ENCODE measurements around the gene APOM.

The APOM gene

GRCh38 chr6:31655349-31656237 is at the start of gene APOM:
APOM (plus strand) TSS chr6:31655894; CDS start chr6:31655967, 73 bp downstream.
- Histone ChIP-seq H3K36me3 (peaks cover 27% of the 10 kb centered on the region), H3K4me1 (ENCODE audit: control insufficient read depth in 1 of 2, insufficient read depth in 1 of 2, low read depth in 1 of 2, low read length in 1 of 2) (peaks cover 62 to 65% of the 10 kb centered on the region in 2 experiments), H3K9me3 (no peaks in the 10 kb centered on the region), H3K27me3 (no peaks in the 10 kb centered on the region), H3K4me3 (ENCODE audit: low read depth in 1 of 2, low read length in 1 of 2) (no peak within 1 kb of the TSS), H3K27ac (peak within 1 kb of the TSS; percentile 27)
- no peak for TF ChIP-seq CTCF (IDR thresholded peaks at IDR 0.05)

- Histone ChIP-seq H3K4me1 (ENCODE audit: control insufficient read depth in 1 of 2, insufficient read depth in 1 of 2, low read depth in 1 of 2, low read length in 1 of 2) (peaks cover 0 to 6% of the 10 kb centered on the region in 2 experiments), H3K4me3 (ENCODE audit: low read depth in 1 of 2, low read length in 1 of 2) (no peak overlapping the region), H3K27me3 (no peaks in the 10 kb centered on the region), H3K9me3 (no peaks in the 10 kb centered on the region), H3K36me3 (no peaks in the 10 kb centered on the region), H3K27ac (no peak overlapping the region)
- no peak for TF ChIP-seq CTCF (IDR thresholded peaks at IDR 0.05)
Observed at GRCh38 chr6:31607317-31607716, 48.4 kb upstream of the APOM start.

GRCh38 chr6:31609519-31610406 is 45.9 kb upstream of the APOM start:
- no peak for TF ChIP-seq CTCF (IDR thresholded peaks at IDR 0.05)
- H3K27me3 ChIP-seq: no peaks in the 10 kb centered on the region
- no peaks in the 10 kb centered on the region for H3K36me3 ChIP-seq
- no peaks in the 10 kb centered on the region for H3K9me3 ChIP-seq
- H3K27ac ChIP-seq: no peak overlapping the region
- peaks cover 16 to 22% of the 10 kb centered on the region in 2 experiments for H3K4me1 ChIP-seq (ENCODE audit: control insufficient read depth in 1 of 2, insufficient read depth in 1 of 2, low read depth in 1 of 2, low read length in 1 of 2)
- no peak overlapping the region for H3K4me3 ChIP-seq (ENCODE audit: low read depth in 1 of 2, low read length in 1 of 2)

- H3K27me3 ChIP-seq: no peaks in the 10 kb centered on the region
- H3K36me3 ChIP-seq: no peaks in the 10 kb centered on the region
- TF ChIP-seq CTCF (IDR thresholded peaks at IDR 0.05): no peak
Observed at GRCh38 chr6:31610968-31611367, 44.7 kb upstream of the APOM start.

GRCh38 chr6:31614075-31614619 is 41.5 kb upstream of the APOM start:
- TF ChIP-seq CTCF (IDR thresholded peaks at IDR 0.05): no peak
- no peaks in the 10 kb centered on the region for H3K9me3 ChIP-seq
- H3K27ac ChIP-seq: peak overlapping the region; percentile 98
- H3K4me3 ChIP-seq (ENCODE audit: low read depth in 1 of 2, low read length in 1 of 2): peak overlapping the region; percentile 79 to 87
- H3K36me3 ChIP-seq: no peaks in the 10 kb centered on the region
- H3K27me3 ChIP-seq: no peaks in the 10 kb centered on the region
- H3K4me1 ChIP-seq (ENCODE audit: control insufficient read depth in 1 of 2, insufficient read depth in 1 of 2, low read depth in 1 of 2, low read length in 1 of 2): peaks cover 43 to 54% of the 10 kb centered on the region in 2 experiments

More at GRCh38 chr6:31610968-31611367, 44.7 kb upstream of the APOM start:
- Histone ChIP-seq H3K9me3 (no peaks in the 10 kb centered on the region), H3K27ac (no peak overlapping the region), H3K4me3 (ENCODE audit: low read depth in 1 of 2, low read length in 1 of 2) (no peak overlapping the region), H3K4me1 (ENCODE audit: control insufficient read depth in 1 of 2, insufficient read depth in 1 of 2, low read depth in 1 of 2, low read length in 1 of 2) (peaks cover 28 to 34% of the 10 kb centered on the region in 2 experiments)
